GM19193 (cell line): ENCODE results near the gene ZP4.

ENCODE experiments used
- POLR2A ChIP-seq: IDR thresholded peaks from 4 replicates; pipeline ENCODE4 v1.6.1; 2011; ENCODE audit not compliant: insufficient read depth, insufficient read length; ENCODE audit errors: extremely low read depth

Gene ZP4

GRCh38 chr1:237890416-237890815, 306 bp downstream of the ZP4 start:
- TF ChIP-seq POLR2A: no peak

GRCh38 chr1:237888143-237888542, 2.6 kb downstream of the ZP4 start:
- no peak for TF ChIP-seq POLR2A

GRCh38 chr1:237887542-237887941, 3.2 kb downstream of the ZP4 start:
- no peak for TF ChIP-seq POLR2A

- TF ChIP-seq POLR2A: no peak
These were observed 6.5 kb downstream of the ZP4 start for GRCh38 chr1:237884237-237884636.

GRCh38 chr1:237879195-237879594, 11.5 kb downstream of the ZP4 start:
- TF ChIP-seq POLR2A: no peak

- TF ChIP-seq POLR2A: no peak
These were observed 12.3 kb downstream of the ZP4 start for GRCh38 chr1:237878406-237878805.

GRCh38 chr1:237877631-237878030, 13.1 kb downstream of the ZP4 start:
- TF ChIP-seq POLR2A: no peak

- TF ChIP-seq POLR2A: no peak
These were observed 15.4 kb downstream of the ZP4 start for GRCh38 chr1:237875291-237875690.

- no peak for TF ChIP-seq POLR2A
These were observed 17.1 kb downstream of the ZP4 start for GRCh38 chr1:237873487-237874211.

GRCh38 chr1:237868817-237869600, 21.7 kb downstream of the ZP4 start:
- TF ChIP-seq POLR2A: no peak

GRCh38 chr1:237867380-237867888, 23.3 kb downstream of the ZP4 start:
- TF ChIP-seq POLR2A: no peak

- no peak for TF ChIP-seq POLR2A
These were observed 26.1 kb downstream of the ZP4 start for GRCh38 chr1:237864338-237865244.

- no peak for TF ChIP-seq POLR2A
These were observed 27.5 kb downstream of the ZP4 start for GRCh38 chr1:237863234-237863633.

- TF ChIP-seq POLR2A: no peak
These were observed 28.8 kb downstream of the ZP4 start for GRCh38 chr1:237861944-237862343.

- no peak for TF ChIP-seq POLR2A
These were observed 31.7 kb downstream of the ZP4 start for GRCh38 chr1:237858992-237859391.
